Trophoblast cell (in vitro differentiated cells and primary cell): Measurements from ENCODE around the gene RBM12.

Source experiments
- DNase-seq, 2 donors: peaks; one replicate each; pipeline ENCODE4 v3.0.0-alpha.2; 2016
- H2AFZ ChIP-seq: 2 replicates; pipeline ENCODE4 v1.6.1; 2013; ENCODE audit warnings: low read length, moderate library complexity, mild to moderate bottlenecking; ENCODE audit not compliant: insufficient read depth, poor library complexity
- H2AK5ac ChIP-seq: 2 replicates; pipeline ENCODE4 v1.6.1; 2013; ENCODE audit warnings: mild to moderate bottlenecking, low read length
- H2BK120ac ChIP-seq: 2 replicates; pipeline ENCODE4 v1.6.1; 2013; ENCODE audit warnings: low read length, mild to moderate bottlenecking, moderate library complexity; ENCODE audit not compliant: insufficient read depth, poor library complexity
- H2BK12ac ChIP-seq: 2 replicates; pipeline ENCODE4 v1.6.1; 2013; ENCODE audit warnings: mild to moderate bottlenecking, low read length, moderate library complexity
- H2BK5ac ChIP-seq: 2 replicates; pipeline ENCODE4 v1.6.1; 2013; ENCODE audit warnings: low read length, low read depth, moderate library complexity, mild to moderate bottlenecking; ENCODE audit not compliant: poor library complexity
- H3K14ac ChIP-seq: 2 replicates; pipeline ENCODE4 v1.6.1; 2013; ENCODE audit warnings: mild to moderate bottlenecking, low read length
- H3K18ac ChIP-seq: 2 replicates; pipeline ENCODE4 v1.6.1; 2013; ENCODE audit warnings: mild to moderate bottlenecking, low read length
- H3K23ac ChIP-seq: 2 replicates; pipeline ENCODE4 v1.6.1; 2013; ENCODE audit warnings: low read length
- H3K27ac ChIP-seq: 2 replicates; pipeline ENCODE4 v1.5.1; 2013; ENCODE audit warnings: low read depth, mild to moderate bottlenecking, inconsistent platforms, low read length, moderate library complexity
- H3K27me3 ChIP-seq: 2 replicates; pipeline ENCODE4 v1.6.1; 2013; ENCODE audit warnings: inconsistent platforms, mild to moderate bottlenecking, low read length, moderate library complexity; ENCODE audit not compliant: insufficient read depth
- H3K36me3 ChIP-seq, 2 experiments: 1 replicate in 1 of 2; 2 replicates in 1 of 2; pipeline ENCODE4 v1.6.1; 2013; ENCODE audit warnings: low read length in 2 of 2, mild to moderate bottlenecking in 2 of 2, moderate library complexity in 1 of 2; ENCODE audit not compliant: insufficient read depth in 2 of 2, control insufficient read depth in 1 of 2
- H3K4ac ChIP-seq: 2 replicates; pipeline ENCODE4 v1.6.1; 2013; ENCODE audit warnings: low read depth, mild to moderate bottlenecking, low read length, moderate library complexity
- H3K4me1 ChIP-seq, 2 experiments: 1 replicate in 1 of 2; 2 replicates in 1 of 2; pipeline ENCODE4 v1.6.1; 2013; ENCODE audit warnings: low read length in 2 of 2, mild to moderate bottlenecking in 2 of 2, moderate library complexity in 1 of 2; ENCODE audit not compliant: insufficient read depth in 2 of 2, control insufficient read depth in 1 of 2
- H3K4me2 ChIP-seq: 2 replicates; pipeline ENCODE4 v1.6.1; 2013; ENCODE audit warnings: inconsistent platforms, mild to moderate bottlenecking, low read length, moderate library complexity
- H3K4me3 ChIP-seq: 2 replicates; pipeline ENCODE4 v1.5.1; 2013; ENCODE audit warnings: mild to moderate bottlenecking, low read depth, low read length, inconsistent platforms
- H3K79me1 ChIP-seq: one replicate; pipeline ENCODE4 v1.6.1; 2013; ENCODE audit warnings: low read length
- H3K79me2 ChIP-seq: 2 replicates; pipeline ENCODE4 v1.6.1; 2013; ENCODE audit warnings: low read length, mild to moderate bottlenecking; ENCODE audit not compliant: control insufficient read depth, insufficient read depth, poor library complexity
- H3K9ac ChIP-seq: 2 replicates; pipeline ENCODE4 v1.6.1; 2013; ENCODE audit warnings: mild to moderate bottlenecking, low read length
- H3K9me3 ChIP-seq: 2 replicates; pipeline ENCODE4 v1.6.1; 2013; ENCODE audit warnings: low read depth, mild to moderate bottlenecking, control low read depth, inconsistent platforms, low read length; ENCODE audit not compliant: insufficient read depth
- H4K12ac ChIP-seq: 2 replicates; pipeline ENCODE4 v1.6.1; 2013; ENCODE audit warnings: low read depth, mild to moderate bottlenecking, low read length, moderate library complexity
- H4K8ac ChIP-seq: 2 replicates; pipeline ENCODE4 v1.6.1; 2013; ENCODE audit warnings: low read depth, mild to moderate bottlenecking, low read length, moderate library complexity
- H4K91ac ChIP-seq: one replicate; pipeline ENCODE4 v1.6.1; 2013; ENCODE audit warnings: low read depth, mild to moderate bottlenecking, low read length, moderate library complexity
- WGBS: extraction: QIAGEN DNeasy Blood & Tissue Kit; methylation state at CpG from one replicate; pipeline ENCODE4 v1.1.7; 2013; ENCODE audit warnings: missing lambda C conversion rate; ENCODE audit not compliant: insufficient read length, insufficient coverage; ENCODE audit errors: extremely low coverage; 5-methylcytosine and 5-hydroxymethylcytosine counted together

Gene RBM12

GRCh38 chr20:35662551-35662950, 2.1 kb downstream of the RBM12 start:
- Histone ChIP-seq H3K4me1 (peaks cover 4 to 5% of the 10 kb centered on the region in 2 experiments), H3K79me1 (peaks cover 11% of the 10 kb centered on the region), H3K9ac (no peak overlapping the region), H3K4ac (peak overlapping the region; percentile 77), H3K36me3 (peaks cover 0 to 2% of the 10 kb centered on the region in 2 experiments), H4K12ac (no peak overlapping the region), H2AFZ (no peak overlapping the region), H3K9me3 (no peaks in the 10 kb centered on the region), H4K8ac (no peak overlapping the region), H3K14ac (no peak overlapping the region), H3K27ac (no peak overlapping the region), H2AK5ac (no peak overlapping the region), H3K4me2 (peak overlapping the region; percentile 53), H3K27me3 (no peaks in the 10 kb centered on the region), H3K23ac (no peak overlapping the region), H2BK120ac (no peak overlapping the region), H2BK12ac (no peak overlapping the region), H3K4me3 (no peak overlapping the region), H4K91ac (no peak overlapping the region), H3K79me2 (peaks cover 23% of the 10 kb centered on the region), H2BK5ac (no peak overlapping the region), H3K18ac (no peak overlapping the region)
- WGBS, result no CpG with 5 or more reads among the region's 2 CpGs
- no peak for DNase-seq

- Histone ChIP-seq H3K4me3 (no peak overlapping the region), H3K18ac (no peak overlapping the region), H4K91ac (no peak overlapping the region), H3K4ac (no peak overlapping the region), H3K27me3 (no peaks in the 10 kb centered on the region), H3K14ac (no peak overlapping the region), H2BK12ac (no peak overlapping the region), H4K12ac (no peak overlapping the region), H3K4me2 (no peak overlapping the region), H4K8ac (no peak overlapping the region), H3K4me1 (peaks cover 4 to 5% of the 10 kb centered on the region in 2 experiments), H3K79me2 (peaks cover 23% of the 10 kb centered on the region), H2AFZ (no peak overlapping the region), H3K23ac (no peak overlapping the region), H3K9ac (no peak overlapping the region), H3K79me1 (peaks cover 11% of the 10 kb centered on the region), H3K9me3 (no peaks in the 10 kb centered on the region), H3K36me3 (peaks cover 0 to 2% of the 10 kb centered on the region in 2 experiments), H2AK5ac (no peak overlapping the region), H2BK5ac (no peak overlapping the region), H3K27ac (no peak overlapping the region), H2BK120ac (no peak overlapping the region)
- WGBS, result no CpG with 5 or more reads among the region's 3 CpGs
- no peak for DNase-seq
Measured at GRCh38 chr20:35661908-35662307, 2.8 kb downstream of the RBM12 start.

- Histone ChIP-seq H3K18ac (no peak overlapping the region), H3K4me1 (peaks cover 4 to 5% of the 10 kb centered on the region in 2 experiments), H3K14ac (no peak overlapping the region), H3K79me1 (peaks cover 11% of the 10 kb centered on the region), H3K27ac (no peak overlapping the region), H4K8ac (no peak overlapping the region), H2BK5ac (no peak overlapping the region), H3K4me2 (peak overlapping the region; percentile 27), H3K27me3 (no peaks in the 10 kb centered on the region), H3K23ac (no peak overlapping the region), H3K36me3 (peaks cover 3 to 5% of the 10 kb centered on the region in 2 experiments), H3K79me2 (peaks cover 23% of the 10 kb centered on the region), H3K9me3 (no peaks in the 10 kb centered on the region), H3K4ac (no peak overlapping the region), H4K91ac (no peak overlapping the region), H2AK5ac (no peak overlapping the region), H2BK120ac (no peak overlapping the region), H4K12ac (no peak overlapping the region), H2AFZ (no peak overlapping the region), H2BK12ac (no peak overlapping the region), H3K4me3 (no peak overlapping the region), H3K9ac (no peak overlapping the region)
- DNase-seq, result peak in 1 of 2 donors; percentile 82
- no CpG with 5 or more reads among the region's 2 CpGs for WGBS
Measured at GRCh38 chr20:35661053-35661452, 3.6 kb downstream of the RBM12 start.

GRCh38 chr20:35660122-35660937, 4.4 kb downstream of the RBM12 start:
- Histone ChIP-seq H3K36me3 (peaks cover 3 to 5% of the 10 kb centered on the region in 2 experiments), H3K18ac (no peak overlapping the region), H3K27me3 (no peaks in the 10 kb centered on the region), H2AK5ac (no peak overlapping the region), H4K91ac (no peak overlapping the region), H3K14ac (no peak overlapping the region), H3K23ac (no peak overlapping the region), H4K12ac (no peak overlapping the region), H3K9me3 (no peaks in the 10 kb centered on the region), H4K8ac (no peak overlapping the region), H3K4ac (peak overlapping the region; percentile 97), H2AFZ (no peak overlapping the region), H3K9ac (no peak overlapping the region), H3K79me1 (peaks cover 11% of the 10 kb centered on the region), H3K79me2 (peaks cover 23% of the 10 kb centered on the region), H3K27ac (no peak overlapping the region), H3K4me2 (no peak overlapping the region), H2BK12ac (no peak overlapping the region), H2BK5ac (no peak overlapping the region), H3K4me1 (peaks cover 4 to 5% of the 10 kb centered on the region in 2 experiments), H2BK120ac (no peak overlapping the region), H3K4me3 (no peak overlapping the region)
- DNase-seq, result peak; percentile 50 to 54
- WGBS, result no CpG with 5 or more reads among the region's 10 CpGs
